MCF 10A (cell line): ENCODE results near the gene ZNF354C. TPM values are rescaled to one million over a fixed set of nuclear protein-coding genes. Genes with fewer than 3 reads are reported as not detected.

Experiments
- BruUV-seq: library from RNA; stranded (reverse); fragments of 400-500 nt; replicated peaks from 2 replicates; lab custom pipeline; 2021; lab: Mats Ljungman, UMichigan
- CTCF ChIA-PET: fragments of 300-600 bp; sonication (Branson Sonifier 250); formaldehyde crosslinking; extraction: SDS; loops from one replicate; lab custom pipeline; 2021; ENCODE audit warnings: antibody characterized with exemption, inconsistent platforms; lab: Yijun Ruan, JAX
- POLR2A ChIA-PET: fragments of 300-600, 350-650 bp; sonication (Branson Sonifier 250); formaldehyde crosslinking; extraction: SDS; loops from one replicate; lab custom pipeline; 2020; ENCODE audit warnings: antibody characterized with exemption, inconsistent platforms; lab: Yijun Ruan, JAX
- DNase-seq: peaks from one replicate; pipeline ENCODE4 v3.0.0-alpha.2; 2018; ENCODE audit not compliant: unreplicated experiment
- H3K27ac Mint-ChIP-seq: one replicate; pipeline ENCODE4 v1.8.0; 2022; ENCODE audit warnings: mild to moderate bottlenecking, low read depth, mixed read lengths; ENCODE audit not compliant: unreplicated experiment
- H3K27me3 Mint-ChIP-seq: one replicate; pipeline ENCODE4 v1.8.0; 2022; ENCODE audit warnings: mixed read lengths; ENCODE audit not compliant: insufficient read depth, unreplicated experiment
- H3K36me3 Mint-ChIP-seq: one replicate; pipeline ENCODE4 v1.8.0; 2022; ENCODE audit warnings: mild to moderate bottlenecking, moderate library complexity, mixed read lengths; ENCODE audit not compliant: insufficient read depth, unreplicated experiment
- H3K4me1 Mint-ChIP-seq: one replicate; pipeline ENCODE4 v1.8.0; 2022; ENCODE audit warnings: mixed read lengths; ENCODE audit not compliant: insufficient read depth, unreplicated experiment
- H3K4me3 Mint-ChIP-seq: one replicate; pipeline ENCODE4 v1.8.0; 2022; ENCODE audit warnings: mild to moderate bottlenecking, moderate library complexity, mixed read lengths; ENCODE audit not compliant: unreplicated experiment
- H3K9me3 Mint-ChIP-seq: one replicate; pipeline ENCODE4 v1.8.0; 2022; ENCODE audit warnings: mixed read lengths; ENCODE audit not compliant: unreplicated experiment
- intact Hi-C: fragments of 100-400 bp; cut with micrococcal nuclease; formaldehyde crosslinking; loops from 2 replicates; pipeline ENCODE4 v1.14.1; 2022
- total RNA-seq: library from RNA; stranded (reverse); gene quantifications from 2 replicates; pipeline ENCODE4 v1.2.3, GENCODE V29; 2022
- TF ChIP-seq, protein P1 (sequence below): fragments of 200-600 bp; IDR thresholded peaks from one replicate; pipeline ENCODE4 v1.8.0; 2022; ENCODE audit warnings: antibody characterized with exemption, mild to moderate bottlenecking; ENCODE audit not compliant: unreplicated experiment

ZNF354C gene
- total RNA-seq, 1 experiment from 2014 or later, result 3.9 TPM

DNA sequence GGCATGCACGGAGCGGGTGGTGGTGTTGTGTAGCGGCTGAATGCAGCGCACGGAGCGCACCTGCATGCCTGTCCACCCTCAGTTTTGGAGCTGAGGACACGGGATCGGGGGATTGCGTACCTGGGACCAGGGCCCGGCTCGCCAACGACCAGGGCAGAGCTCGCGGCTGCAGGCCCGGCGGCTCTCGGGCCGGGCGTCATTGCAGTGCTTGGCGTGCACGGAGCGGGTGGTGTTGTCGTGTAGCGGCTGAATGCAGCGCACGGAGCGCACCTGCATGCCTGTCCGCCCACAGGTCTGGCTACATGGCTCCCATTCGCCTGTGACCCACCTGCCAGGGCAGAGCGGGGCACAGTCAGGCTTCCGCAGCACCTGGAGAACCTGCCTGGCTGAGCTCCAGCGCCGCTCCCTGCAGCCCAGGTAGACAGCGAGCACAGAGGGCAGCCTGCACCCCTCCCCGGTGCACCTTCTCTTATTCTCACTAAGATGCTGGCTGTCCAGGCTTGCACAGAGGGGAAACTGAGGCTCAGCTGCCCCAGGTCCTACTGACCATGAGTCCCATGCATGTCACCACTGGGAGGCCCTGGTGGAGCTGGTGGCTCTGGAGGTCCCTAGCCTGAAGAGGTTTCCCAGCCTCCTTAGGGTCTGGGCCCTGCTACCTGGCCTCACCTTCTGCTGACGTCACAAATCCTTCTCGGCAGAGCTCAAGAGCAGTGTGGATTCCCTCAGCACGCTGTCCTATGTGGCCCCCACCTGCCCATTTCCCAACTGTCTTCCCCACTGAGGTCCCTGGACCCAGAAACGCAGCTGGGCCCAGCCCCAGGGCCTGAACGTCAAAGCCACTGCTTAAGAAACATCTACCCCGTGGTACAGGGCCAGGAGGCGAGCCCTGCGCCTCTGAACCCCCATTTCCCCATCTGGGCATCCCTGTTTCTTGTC, 64.9 kb downstream of the ZNF354C start:
- no peak overlapping the region for H3K4me3 Mint-ChIP-seq
- ChIA-PET CTCF (interaction anchor here (0.6 kb wide), 1 partner anchor 269 kb away, joined by 3 read pairs; no protein-coding TSS in a partner anchor), POLR2A (no interaction called here)
- intact Hi-C loops, result no loop called here
- no peak for DNase-seq
- H3K27me3 Mint-ChIP-seq, result no peaks in the 10 kb centered on the region
- H3K9me3 Mint-ChIP-seq, result peaks cover 18% of the 10 kb centered on the region
- no peaks in the 10 kb centered on the region for H3K36me3 Mint-ChIP-seq
- TF ChIP-seq, protein P1, sequence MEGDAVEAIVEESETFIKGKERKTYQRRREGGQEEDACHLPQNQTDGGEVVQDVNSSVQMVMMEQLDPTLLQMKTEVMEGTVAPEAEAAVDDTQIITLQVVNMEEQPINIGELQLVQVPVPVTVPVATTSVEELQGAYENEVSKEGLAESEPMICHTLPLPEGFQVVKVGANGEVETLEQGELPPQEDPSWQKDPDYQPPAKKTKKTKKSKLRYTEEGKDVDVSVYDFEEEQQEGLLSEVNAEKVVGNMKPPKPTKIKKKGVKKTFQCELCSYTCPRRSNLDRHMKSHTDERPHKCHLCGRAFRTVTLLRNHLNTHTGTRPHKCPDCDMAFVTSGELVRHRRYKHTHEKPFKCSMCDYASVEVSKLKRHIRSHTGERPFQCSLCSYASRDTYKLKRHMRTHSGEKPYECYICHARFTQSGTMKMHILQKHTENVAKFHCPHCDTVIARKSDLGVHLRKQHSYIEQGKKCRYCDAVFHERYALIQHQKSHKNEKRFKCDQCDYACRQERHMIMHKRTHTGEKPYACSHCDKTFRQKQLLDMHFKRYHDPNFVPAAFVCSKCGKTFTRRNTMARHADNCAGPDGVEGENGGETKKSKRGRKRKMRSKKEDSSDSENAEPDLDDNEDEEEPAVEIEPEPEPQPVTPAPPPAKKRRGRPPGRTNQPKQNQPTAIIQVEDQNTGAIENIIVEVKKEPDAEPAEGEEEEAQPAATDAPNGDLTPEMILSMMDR, result no peak
- no TSS peak for BruUV-seq
- H3K27ac Mint-ChIP-seq, result no peak overlapping the region
- H3K4me1 Mint-ChIP-seq, result no peaks in the 10 kb centered on the region

DNA sequence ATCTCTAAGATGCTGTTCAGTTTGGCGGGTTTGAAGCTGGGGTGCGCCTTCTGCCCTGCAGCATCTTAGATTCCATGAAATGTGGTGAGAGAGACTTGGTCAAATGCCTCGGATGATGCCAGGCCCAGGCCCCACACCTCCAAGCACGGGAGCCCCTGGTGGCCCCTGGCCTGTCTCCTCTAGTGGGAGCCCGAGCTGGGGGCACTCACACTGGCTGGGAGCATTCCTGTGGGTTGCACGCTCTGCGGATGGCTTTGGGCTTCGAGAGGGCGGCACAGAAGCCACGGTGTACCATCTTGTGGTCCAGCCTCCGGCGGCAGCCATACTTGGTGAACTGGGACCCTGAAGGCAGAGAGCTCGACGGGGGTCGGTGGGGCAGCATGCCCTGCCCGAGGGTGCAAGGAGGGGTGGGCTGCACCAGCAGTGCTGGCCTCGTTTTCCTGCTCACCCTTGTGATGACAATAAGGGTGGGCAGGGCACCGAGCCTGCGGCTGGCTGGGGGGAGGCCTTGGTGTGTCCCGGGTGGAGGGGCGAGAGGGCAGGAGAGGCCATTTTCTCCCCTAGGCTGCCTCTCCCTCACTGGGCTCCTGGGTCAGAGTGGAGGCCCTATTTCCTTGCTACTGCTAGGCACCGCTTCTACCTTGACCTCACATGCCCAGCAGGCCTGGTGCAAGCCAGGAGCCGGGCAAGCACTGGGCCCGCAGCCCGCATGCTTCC, 65.8 kb downstream of the ZNF354C start:
- Mint-ChIP-seq H3K4me1 (no peaks in the 10 kb centered on the region), H3K4me3 (no peak overlapping the region), H3K9me3 (peaks cover 15% of the 10 kb centered on the region), H3K27me3 (no peaks in the 10 kb centered on the region), H3K36me3 (no peaks in the 10 kb centered on the region), H3K27ac (no peak overlapping the region)
- TF ChIP-seq, protein P1, result no peak
- intact Hi-C loops, result no loop called here
- POLR2A ChIA-PET, result no interaction called here
- CTCF ChIA-PET, result no interaction called here
- no peak for DNase-seq
- BruUV-seq, result no TSS peak

DNA sequence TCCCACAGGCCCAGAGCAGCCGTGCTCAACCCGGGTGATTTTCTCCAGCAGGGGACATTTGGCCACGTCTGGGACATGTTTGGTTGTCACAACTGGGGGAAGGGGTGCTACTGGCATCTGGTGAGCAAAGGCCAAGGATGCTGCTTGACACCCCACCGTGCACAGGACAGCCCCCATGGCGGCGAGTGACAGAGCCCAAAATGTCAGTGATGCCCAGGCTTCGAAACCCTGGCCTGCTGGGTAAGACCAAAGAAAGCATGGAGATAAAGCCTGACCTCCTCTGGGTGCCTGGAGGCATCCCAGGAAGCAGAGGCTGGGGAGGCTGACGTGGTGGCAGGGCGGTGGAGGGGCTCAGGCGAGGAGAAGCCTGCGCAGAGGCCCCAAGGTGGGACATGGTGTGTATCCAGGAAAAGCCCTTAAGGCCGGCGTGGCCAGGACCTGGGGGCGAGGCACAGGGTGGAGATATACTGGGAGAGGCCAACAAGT, 66.4 kb downstream of the ZNF354C start:
- CTCF ChIA-PET, result no interaction called here
- Mint-ChIP-seq H3K9me3 (peaks cover 15% of the 10 kb centered on the region), H3K4me1 (no peaks in the 10 kb centered on the region), H3K4me3 (no peak overlapping the region), H3K36me3 (no peaks in the 10 kb centered on the region), H3K27me3 (no peaks in the 10 kb centered on the region), H3K27ac (no peak overlapping the region)
- POLR2A ChIA-PET, result no interaction called here
- TF ChIP-seq, protein P1, result no peak
- BruUV-seq, result no TSS peak
- DNase-seq, result no peak
- intact Hi-C loops, result no loop called here
